Peyer's patch (tissue), 4 donors: ENCODE measurements around the gene TBCD.

Experiments
- POLR2A ChIP-seq, 2 donors: fragments of 450-650 bp; IDR thresholded peaks; one replicate each; pipeline ENCODE4 v1.5.1; 2017; ENCODE audit warnings: antibody characterized with exemption in 2 of 2, mild to moderate bottlenecking in 2 of 2, moderate library complexity in 2 of 2
- TF ChIP-seq, protein P1 (sequence below), 6 experiments: fragments of 450-650 bp in 4 of 6; fragments of 200-600 bp in 2 of 6; sonication (generic) in 1 of 6; IDR thresholded peaks; one replicate each; pipeline ENCODE4 v1.5.1; 2017 to 2019; ENCODE audit warnings: antibody characterized with exemption in 6 of 6, mild to moderate bottlenecking in 3 of 6, moderate library complexity in 1 of 6

DNA sequence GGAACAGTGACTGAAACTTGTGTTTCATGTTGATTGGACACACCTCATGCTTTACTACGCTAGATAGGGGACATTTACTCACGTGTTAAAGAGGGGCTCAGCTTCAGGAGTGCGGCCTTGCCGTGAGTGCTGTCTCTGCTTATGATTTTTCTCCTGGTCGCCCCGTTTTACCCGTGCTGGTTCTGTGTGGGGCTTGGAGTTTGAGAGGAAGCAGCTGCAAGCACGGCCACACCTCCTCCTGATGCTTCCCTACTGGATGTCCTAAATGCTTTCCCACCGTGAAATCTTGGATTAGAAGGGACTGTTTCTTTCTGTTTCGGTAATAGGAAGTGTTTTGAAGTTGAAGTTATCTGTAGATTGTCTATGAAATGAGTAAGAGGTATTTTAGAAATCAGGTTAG lies 141.9 kb downstream of the TBCD start:
- TF ChIP-seq, protein P1, sequence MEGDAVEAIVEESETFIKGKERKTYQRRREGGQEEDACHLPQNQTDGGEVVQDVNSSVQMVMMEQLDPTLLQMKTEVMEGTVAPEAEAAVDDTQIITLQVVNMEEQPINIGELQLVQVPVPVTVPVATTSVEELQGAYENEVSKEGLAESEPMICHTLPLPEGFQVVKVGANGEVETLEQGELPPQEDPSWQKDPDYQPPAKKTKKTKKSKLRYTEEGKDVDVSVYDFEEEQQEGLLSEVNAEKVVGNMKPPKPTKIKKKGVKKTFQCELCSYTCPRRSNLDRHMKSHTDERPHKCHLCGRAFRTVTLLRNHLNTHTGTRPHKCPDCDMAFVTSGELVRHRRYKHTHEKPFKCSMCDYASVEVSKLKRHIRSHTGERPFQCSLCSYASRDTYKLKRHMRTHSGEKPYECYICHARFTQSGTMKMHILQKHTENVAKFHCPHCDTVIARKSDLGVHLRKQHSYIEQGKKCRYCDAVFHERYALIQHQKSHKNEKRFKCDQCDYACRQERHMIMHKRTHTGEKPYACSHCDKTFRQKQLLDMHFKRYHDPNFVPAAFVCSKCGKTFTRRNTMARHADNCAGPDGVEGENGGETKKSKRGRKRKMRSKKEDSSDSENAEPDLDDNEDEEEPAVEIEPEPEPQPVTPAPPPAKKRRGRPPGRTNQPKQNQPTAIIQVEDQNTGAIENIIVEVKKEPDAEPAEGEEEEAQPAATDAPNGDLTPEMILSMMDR (IDR thresholded peaks at IDR 0.05): no peak
- no peak for TF ChIP-seq POLR2A (IDR thresholded peaks at IDR 0.05)
